Measurements from ENCODE around the gene ENOX2. TPM values are rescaled to one million over a fixed set of nuclear protein-coding genes. Genes with fewer than 3 reads are reported as not detected.

The ENOX2 gene
- total and polyA plus RNA-seq, 2 experiments from 2014 or later: 8.7 to 9.0 TPM

- H3K9me2 ChIP-seq (replicated peaks; ENCODE audit: insufficient read depth): no peaks in the 10 kb centered on the region
- no peaks in the 10 kb centered on the region for H3K9me3 ChIP-seq (ENCODE audit: low read depth)
- H3K79me2 ChIP-seq: no peaks in the 10 kb centered on the region
- H3K4me3 ChIP-seq: no peak overlapping the region
- no peak for TF ChIP-seq EZH2phosphoT487 (IDR thresholded peaks at IDR 0.05; ENCODE audit: low read depth, severe bottlenecking, unreplicated experiment)
- no peak for TF ChIP-seq EZH2 (IDR thresholded peaks at IDR 0.05; ENCODE audit: borderline replicate concordance)
- TF ChIP-seq CTCF (IDR thresholded peaks at IDR 0.05; ENCODE audit: poor library complexity): no peak
- H3K4me1 ChIP-seq (ENCODE audit: insufficient read depth): no peaks in the 10 kb centered on the region
- 81% methylated on average over 1 of the region's 1 CpG for WGBS (ENCODE audit: low lambda C conversion rate, missing lambda C conversion rate)
- no peak for DNase-seq (ENCODE audit: low spot score)
- no peak overlapping the region for H3K4me2 ChIP-seq
- no peaks in the 10 kb centered on the region for H3K27me3 ChIP-seq
- no peak overlapping the region for H2AFZ ChIP-seq
- no peaks in the 10 kb centered on the region for H4K20me1 ChIP-seq (ENCODE audit: insufficient read depth, poor library complexity, severe bottlenecking)
- H3K27ac ChIP-seq: no peak overlapping the region
- no peaks in the 10 kb centered on the region for H3K36me3 ChIP-seq (replicated peaks; ENCODE audit: insufficient read depth, low read depth)
Measured at GRCh38 chrX:130592204-130592603, 310.8 kb downstream of the ENOX2 start.

GRCh38 chrX:130578906-130579305 is 324.1 kb downstream of the ENOX2 start:
- TF ChIP-seq CTCF (IDR thresholded peaks at IDR 0.05; ENCODE audit: poor library complexity): no peak
- TF ChIP-seq EZH2phosphoT487 (IDR thresholded peaks at IDR 0.05; ENCODE audit: low read depth, severe bottlenecking, unreplicated experiment): no peak
- TF ChIP-seq EZH2 (IDR thresholded peaks at IDR 0.05; ENCODE audit: borderline replicate concordance): no peak
- no peaks in the 10 kb centered on the region for H4K20me1 ChIP-seq (ENCODE audit: insufficient read depth, poor library complexity, severe bottlenecking)
- H3K9me3 ChIP-seq (ENCODE audit: low read depth): no peaks in the 10 kb centered on the region
- no peak overlapping the region for H3K27ac ChIP-seq
- no peaks in the 10 kb centered on the region for H3K9me2 ChIP-seq (replicated peaks; ENCODE audit: insufficient read depth)
- H3K4me2 ChIP-seq: no peak overlapping the region
- H3K36me3 ChIP-seq (replicated peaks; ENCODE audit: insufficient read depth, low read depth): no peaks in the 10 kb centered on the region
- no peak overlapping the region for H2AFZ ChIP-seq
- no peak overlapping the region for H3K4me3 ChIP-seq
- DNase-seq (ENCODE audit: low spot score): no peak
- H3K4me1 ChIP-seq (ENCODE audit: insufficient read depth): no peaks in the 10 kb centered on the region
- no peaks in the 10 kb centered on the region for H3K27me3 ChIP-seq
- H3K79me2 ChIP-seq: no peaks in the 10 kb centered on the region

- no peak for DNase-seq (ENCODE audit: low spot score)
- no peak overlapping the region for H2AFZ ChIP-seq
- H3K27me3 ChIP-seq: no peaks in the 10 kb centered on the region
- no peaks in the 10 kb centered on the region for H3K4me1 ChIP-seq (ENCODE audit: insufficient read depth)
- TF ChIP-seq EZH2phosphoT487 (IDR thresholded peaks at IDR 0.05; ENCODE audit: low read depth, severe bottlenecking, unreplicated experiment) (no peak), EZH2 (IDR thresholded peaks at IDR 0.05; ENCODE audit: borderline replicate concordance) (no peak)
- no peak overlapping the region for H3K4me3 ChIP-seq
- no peaks in the 10 kb centered on the region for H3K36me3 ChIP-seq (replicated peaks; ENCODE audit: insufficient read depth, low read depth)
- WGBS (ENCODE audit: low lambda C conversion rate, missing lambda C conversion rate): 75% methylated on average over 2 of the region's 2 CpGs
- no peaks in the 10 kb centered on the region for H3K9me3 ChIP-seq (ENCODE audit: low read depth)
- no peak overlapping the region for H3K27ac ChIP-seq
- no peaks in the 10 kb centered on the region for H4K20me1 ChIP-seq (ENCODE audit: insufficient read depth, poor library complexity, severe bottlenecking)
- H3K4me2 ChIP-seq: no peak overlapping the region
- no peaks in the 10 kb centered on the region for H3K9me2 ChIP-seq (replicated peaks; ENCODE audit: insufficient read depth)
- H3K79me2 ChIP-seq: no peaks in the 10 kb centered on the region
Measured at GRCh38 chrX:130577431-130577830, 325.6 kb downstream of the ENOX2 start.

GRCh38 chrX:130575831-130576389 is 327.1 kb downstream of the ENOX2 start:
- no peak overlapping the region for H3K4me3 ChIP-seq
- H3K9me2 ChIP-seq (replicated peaks; ENCODE audit: insufficient read depth): no peaks in the 10 kb centered on the region
- H3K36me3 ChIP-seq (replicated peaks; ENCODE audit: insufficient read depth, low read depth): no peaks in the 10 kb centered on the region
- DNase-seq (ENCODE audit: low spot score): peak; percentile 45
- H3K4me1 ChIP-seq (ENCODE audit: insufficient read depth): no peaks in the 10 kb centered on the region
- H3K79me2 ChIP-seq: no peaks in the 10 kb centered on the region
- no peak overlapping the region for H3K4me2 ChIP-seq
- no peak for TF ChIP-seq EZH2phosphoT487 (IDR thresholded peaks at IDR 0.05; ENCODE audit: low read depth, severe bottlenecking, unreplicated experiment)
- no peak for TF ChIP-seq EZH2 (IDR thresholded peaks at IDR 0.05; ENCODE audit: borderline replicate concordance)
- peak; percentile 52 for TF ChIP-seq CTCF (IDR thresholded peaks at IDR 0.05; ENCODE audit: poor library complexity)
- no peaks in the 10 kb centered on the region for H3K27me3 ChIP-seq
- 46% methylated on average over 6 of the region's 6 CpGs for WGBS (ENCODE audit: low lambda C conversion rate, missing lambda C conversion rate)
- H4K20me1 ChIP-seq (ENCODE audit: insufficient read depth, poor library complexity, severe bottlenecking): no peaks in the 10 kb centered on the region
- H3K9me3 ChIP-seq (ENCODE audit: low read depth): no peaks in the 10 kb centered on the region
- no peak overlapping the region for H2AFZ ChIP-seq
- no peak overlapping the region for H3K27ac ChIP-seq

Other genes with a start within 250 kb of the ENOX2 start
- gene ARHGAP36, start 155.1 kb upstream of the ENOX2 start, total RNA-seq: not detected in 2 replicates
- gene ARHGAP36, start 155.1 kb upstream of the ENOX2 start, polyA plus RNA-seq: not detected in 2 replicates

All from hepatocyte (in vitro differentiated cells).